Ishikawa (cell line): ENCODE measurements around the gene SDK2.

Experiments
- CEBPB ChIP-seq: IDR thresholded peaks from 2 replicates; pipeline ENCODE4 v1.6.1; 2012
- CREB1 ChIP-seq: IDR thresholded peaks from 2 replicates; pipeline ENCODE4 v1.6.1; 2012; ENCODE audit warnings: low read depth
- EGR1 ChIP-seq: IDR thresholded peaks from 2 replicates; pipeline ENCODE4 v1.6.1; 2012
- FOXM1 ChIP-seq: IDR thresholded peaks from 2 replicates; pipeline ENCODE4 v1.6.1; 2012; ENCODE audit warnings: low read depth, borderline replicate concordance
- RAD21 ChIP-seq: IDR thresholded peaks from 2 replicates; pipeline ENCODE4 v1.6.1; 2012; ENCODE audit warnings: low read depth
- TF ChIP-seq, protein P1 (sequence below): IDR thresholded peaks from 2 replicates; pipeline ENCODE4 v1.6.1; 2012
- TF ChIP-seq, protein P2 (sequence below): IDR thresholded peaks from 2 replicates; pipeline ENCODE4 v1.6.1; 2012

DNA sequence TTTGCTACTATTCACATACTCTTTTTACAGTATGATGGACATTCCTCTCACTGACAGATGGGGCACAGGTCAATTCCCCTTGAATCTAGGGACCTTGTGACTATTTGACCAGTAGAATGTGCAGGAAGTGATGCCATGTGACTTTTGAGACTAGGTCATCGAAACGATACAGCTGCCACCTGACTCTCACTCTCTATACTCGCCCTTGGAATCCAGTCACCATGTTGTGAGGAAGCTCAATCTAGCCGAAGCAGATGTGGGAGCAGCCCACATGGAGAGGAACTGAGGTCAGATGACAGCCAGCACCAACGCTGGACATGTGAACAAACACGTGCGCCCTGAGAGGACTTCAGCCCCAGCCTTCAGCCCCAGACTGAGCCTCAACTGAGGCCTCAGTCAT, 184.3 kb downstream of the SDK2 start:
- no peak for TF ChIP-seq CEBPB
- no peak for TF ChIP-seq CREB1
- no peak for TF ChIP-seq FOXM1
- TF ChIP-seq, protein P1, sequence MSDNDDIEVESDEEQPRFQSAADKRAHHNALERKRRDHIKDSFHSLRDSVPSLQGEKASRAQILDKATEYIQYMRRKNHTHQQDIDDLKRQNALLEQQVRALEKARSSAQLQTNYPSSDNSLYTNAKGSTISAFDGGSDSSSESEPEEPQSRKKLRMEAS = no peak
- TF ChIP-seq RAD21 = no peak
- TF ChIP-seq EGR1 = no peak
- TF ChIP-seq, protein P2, sequence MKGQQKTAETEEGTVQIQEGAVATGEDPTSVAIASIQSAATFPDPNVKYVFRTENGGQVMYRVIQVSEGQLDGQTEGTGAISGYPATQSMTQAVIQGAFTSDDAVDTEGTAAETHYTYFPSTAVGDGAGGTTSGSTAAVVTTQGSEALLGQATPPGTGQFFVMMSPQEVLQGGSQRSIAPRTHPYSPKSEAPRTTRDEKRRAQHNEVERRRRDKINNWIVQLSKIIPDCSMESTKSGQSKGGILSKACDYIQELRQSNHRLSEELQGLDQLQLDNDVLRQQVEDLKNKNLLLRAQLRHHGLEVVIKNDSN = no peak
